ENCODE results near the gene FXR1. TPM values are rescaled to one million over a fixed set of nuclear protein-coding genes. Genes with fewer than 3 reads are reported as not detected.
"Not testable (repeated sequence)": the region's sequence is repeated elsewhere in the genome, so short reads cannot be mapped to it uniquely, and the experiment has no call there.

FXR1 gene
- 100 to 1,000 TPM; 158 to 242 (median 226) TPM for polyA plus RNA-seq (ENCODE audit: insufficient read length in 4 of 4)

DNA sequence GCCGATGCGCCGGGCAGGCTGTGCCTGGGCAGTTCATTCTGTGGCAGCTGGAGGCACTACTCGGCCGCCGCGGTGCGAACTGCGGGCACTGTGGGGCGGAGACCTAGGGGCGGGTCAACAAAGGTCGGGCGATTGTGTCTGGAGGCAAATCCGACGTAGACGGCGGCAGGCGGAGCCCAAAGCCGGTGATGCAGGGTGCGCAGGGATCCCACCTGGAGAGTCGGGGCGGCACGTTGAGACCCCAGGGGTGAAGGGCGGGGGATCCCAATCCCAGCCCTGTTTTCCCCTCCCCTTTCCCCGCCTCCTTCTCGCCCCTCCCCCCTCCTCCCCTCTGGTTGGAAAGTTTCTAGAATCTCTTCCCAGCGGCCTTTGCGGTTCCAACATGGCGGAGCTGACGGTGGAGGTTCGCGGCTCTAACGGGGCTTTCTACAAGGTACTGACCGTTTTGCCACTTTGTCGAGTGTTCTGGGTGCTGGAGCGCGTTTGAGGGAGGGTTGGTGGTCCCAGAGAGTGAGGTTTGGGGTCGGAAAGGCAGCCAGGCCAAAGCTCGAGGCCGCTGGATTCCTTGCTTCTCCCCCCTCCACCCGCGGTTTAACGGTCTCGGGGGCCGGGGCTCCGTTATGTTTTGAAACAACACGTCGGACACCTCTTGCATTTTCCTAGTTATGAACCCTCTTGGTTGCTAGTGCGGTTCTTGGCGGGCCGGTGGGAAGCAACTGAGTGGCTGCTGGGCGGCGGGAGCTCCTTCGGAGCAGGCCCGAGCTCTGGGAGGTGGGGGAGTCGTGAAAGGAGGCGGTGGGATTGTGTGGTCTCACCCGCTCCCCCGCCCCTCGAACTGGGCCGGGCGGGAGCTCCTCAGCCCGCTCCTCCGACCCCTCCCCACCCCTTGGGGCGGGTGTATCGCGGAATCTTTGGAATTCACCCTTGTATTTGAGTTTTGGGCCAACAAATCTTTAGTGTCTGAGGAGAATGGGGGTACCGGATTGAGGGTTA, at the start of gene FXR1:
FXR1 (plus strand) TSS at position 367 of the 993 bp plus-strand sequence; CDS start at position 383, 16 bp downstream.
- DNase-seq (ENCODE audit: low read depth in 4 of 4, low spot score in 3 of 4), result peak; percentile 74 to 83 (median 80)

DNA sequence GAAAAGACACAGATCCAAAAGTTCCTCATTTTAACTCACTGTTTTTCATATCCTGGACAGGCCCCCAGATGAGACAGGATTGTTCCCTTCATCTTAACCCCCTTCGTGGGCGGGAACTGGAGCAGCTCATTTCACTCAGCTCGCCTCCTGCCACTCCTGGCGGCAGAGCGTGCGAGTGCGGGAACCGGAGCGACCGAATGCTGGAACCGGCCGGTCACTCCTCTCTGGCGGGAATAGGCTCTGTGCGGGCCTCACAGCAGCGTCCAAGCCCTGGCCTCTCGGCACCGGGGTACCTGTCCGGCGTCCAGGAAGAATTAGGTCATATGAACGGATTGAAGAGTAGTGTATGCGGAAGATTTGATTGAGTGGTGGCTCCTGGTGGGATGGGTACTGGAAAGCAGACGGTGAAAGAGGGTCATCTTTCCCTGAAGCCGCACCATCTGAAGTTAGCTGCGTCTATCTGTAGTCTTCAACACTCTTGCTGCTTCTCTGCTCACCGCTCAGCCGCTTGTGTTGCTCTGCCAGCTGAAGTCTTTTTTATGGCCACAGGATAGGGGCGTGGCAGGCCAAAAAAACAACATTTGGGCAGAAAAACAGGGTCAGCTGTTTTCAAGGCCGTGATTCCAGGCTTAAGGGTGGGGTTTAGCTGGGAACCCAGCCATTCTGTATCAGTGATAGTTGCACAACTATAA, 42.3 kb upstream of the FXR1 start:
- DNase-seq (ENCODE audit: low read depth in 4 of 4, low spot score in 3 of 4), result no peak

DNA sequence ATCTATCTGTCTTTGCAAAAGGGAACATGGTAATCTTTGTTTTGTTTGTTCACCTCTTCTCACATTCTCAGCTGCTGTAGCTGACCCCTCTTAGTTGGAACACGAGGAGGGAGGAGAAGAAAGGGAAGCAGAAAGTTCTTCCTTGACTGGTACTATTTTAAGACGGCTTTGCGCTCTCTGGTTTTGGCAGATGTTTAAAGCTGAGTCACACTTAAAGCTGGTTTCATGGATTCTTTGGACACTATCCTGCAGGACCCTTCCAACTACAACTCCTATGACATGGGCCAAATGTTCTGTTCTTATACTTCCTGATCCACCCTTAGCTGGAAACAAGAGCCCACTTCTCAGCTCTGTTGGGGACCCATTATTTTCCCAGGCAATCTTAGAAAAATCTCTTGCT, 40.6 kb upstream of the FXR1 start:
- DNase-seq (ENCODE audit: low read depth in 4 of 4, low spot score in 3 of 4), result no peak

DNA sequence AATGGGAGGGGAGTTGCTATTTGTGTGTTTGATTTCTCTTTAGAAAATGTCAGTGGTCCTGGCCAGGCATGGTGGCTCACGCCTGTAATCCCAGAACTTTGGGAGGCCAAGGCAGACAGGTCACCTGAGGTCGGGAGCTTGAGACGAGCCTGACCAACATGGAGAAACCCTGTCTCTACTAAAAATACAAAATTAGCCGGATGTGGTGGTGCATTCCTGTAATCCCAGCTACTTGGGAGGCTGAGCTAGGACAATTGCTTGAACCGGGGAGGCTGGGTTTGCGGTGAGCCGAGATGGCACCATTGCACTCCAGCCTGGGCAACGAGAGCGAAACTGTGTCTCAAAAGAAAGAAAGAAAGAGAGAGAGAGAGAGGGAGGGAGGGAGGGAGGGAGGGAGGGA, 40.0 kb upstream of the FXR1 start:
- DNase-seq (ENCODE audit: low read depth in 4 of 4, low spot score in 3 of 4), result not testable (repeated sequence)

DNA sequence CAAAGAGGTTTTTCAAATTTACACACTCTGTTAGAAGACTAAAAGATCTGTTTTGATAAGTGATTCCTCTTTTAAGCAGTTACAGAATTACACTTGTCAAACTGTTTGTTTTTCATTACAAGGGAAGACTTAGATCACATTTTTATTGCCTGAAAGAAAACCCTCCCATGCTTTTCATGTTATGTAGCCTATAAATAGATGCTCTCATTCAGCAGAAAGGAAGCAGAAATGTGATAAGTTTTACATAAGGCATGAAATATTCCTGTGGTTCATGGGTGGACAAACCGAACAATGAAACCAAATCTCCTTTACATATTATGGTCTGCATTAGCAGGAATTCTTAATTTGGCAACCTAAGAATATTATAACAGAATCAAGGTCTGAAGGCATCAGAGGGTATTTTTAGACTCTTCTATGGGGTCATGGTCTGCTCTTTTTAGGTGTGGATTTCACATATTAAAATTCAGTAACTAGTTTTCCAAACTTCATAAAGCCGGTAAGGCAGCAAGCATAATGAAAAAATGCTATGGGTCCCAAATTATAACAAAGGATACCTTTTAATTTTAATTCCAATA, 37.3 kb upstream of the FXR1 start:
- no peak for DNase-seq (ENCODE audit: low read depth in 4 of 4, low spot score in 3 of 4)

DNA sequence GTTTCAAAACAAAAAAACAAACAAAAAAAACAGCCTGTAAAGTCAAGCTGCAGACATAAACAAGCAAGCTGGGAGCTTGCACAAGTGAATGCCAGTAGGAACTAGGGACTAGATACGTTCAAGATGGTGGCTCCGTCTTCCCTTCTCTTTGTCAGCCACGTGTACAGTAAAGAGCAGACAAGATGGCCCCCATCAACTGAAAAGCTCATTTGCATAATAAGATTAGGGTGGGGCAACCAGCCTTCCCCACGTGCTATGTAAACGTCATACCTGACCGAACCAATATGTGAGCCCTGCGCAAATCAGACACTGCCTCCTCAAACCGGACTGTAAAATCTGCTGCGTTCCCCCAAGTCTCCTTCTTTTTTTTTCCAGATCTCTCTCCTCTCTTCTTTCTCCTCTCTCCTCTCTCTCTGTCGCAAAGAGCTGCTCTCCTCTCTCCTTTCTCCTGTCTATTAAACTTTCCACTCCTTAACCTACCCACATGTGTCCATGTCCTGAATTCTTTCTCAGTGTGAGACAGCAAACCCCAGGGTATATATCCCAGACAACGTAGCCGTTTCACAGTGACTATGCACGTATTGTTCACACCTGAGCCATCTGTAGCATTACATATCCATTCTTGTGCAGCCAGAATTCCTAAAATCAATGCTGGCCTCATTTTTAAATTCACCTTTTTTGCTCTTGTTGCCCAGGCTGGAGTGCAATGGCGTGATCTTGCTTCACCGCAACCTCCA, 31.2 kb upstream of the FXR1 start:
- no peak for DNase-seq (ENCODE audit: low read depth in 4 of 4, low spot score in 3 of 4)

DNA sequence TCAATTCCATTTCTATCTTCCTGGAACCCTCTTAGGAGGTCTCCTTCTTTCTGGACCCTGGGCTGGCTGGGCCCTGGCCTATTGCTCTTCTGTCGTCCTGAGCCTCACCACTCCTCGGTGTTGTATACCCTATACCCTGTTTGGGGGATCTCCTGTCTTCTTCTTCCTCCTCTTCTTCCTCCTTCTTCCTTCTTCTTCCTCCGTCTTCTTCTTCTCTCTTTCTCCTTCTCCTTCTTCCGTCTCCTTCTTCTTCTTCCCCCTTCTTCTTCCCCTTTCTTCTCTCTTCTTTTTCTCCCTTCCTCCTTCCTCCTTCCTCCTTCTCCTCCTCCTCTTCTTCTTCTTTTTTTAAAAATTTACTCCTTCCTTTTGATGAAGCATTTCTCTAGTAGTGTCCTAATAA, 30.4 kb upstream of the FXR1 start:
- no peak for DNase-seq (ENCODE audit: low read depth in 4 of 4, low spot score in 3 of 4)

DNA sequence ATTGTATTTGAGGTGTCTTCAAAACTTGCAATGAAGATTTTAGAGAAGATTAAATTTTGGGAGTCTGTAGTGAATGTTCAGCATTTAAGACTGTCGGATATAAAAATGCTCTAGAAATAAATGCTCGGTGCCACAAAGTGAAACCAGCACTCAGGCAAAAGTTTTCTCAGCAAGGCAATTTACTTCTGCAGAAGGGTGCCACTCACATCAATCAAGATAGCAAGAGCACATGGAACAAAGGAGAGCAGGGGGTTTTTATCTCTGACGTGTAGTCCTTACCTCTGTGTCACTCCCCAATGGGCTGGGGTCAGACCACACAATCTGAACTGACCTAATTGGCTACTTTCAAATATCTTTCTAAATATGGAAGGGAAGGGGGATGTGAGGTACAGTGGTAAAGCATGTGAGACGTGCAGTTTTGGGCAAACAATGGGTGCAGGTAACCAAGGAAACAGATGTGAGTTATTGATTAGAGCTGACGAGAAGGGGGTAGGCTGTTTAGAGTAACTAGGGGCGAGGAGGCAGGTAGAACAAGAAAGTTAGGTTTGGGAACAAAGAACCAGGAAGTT, 23.4 kb upstream of the FXR1 start:
- no peak for DNase-seq (ENCODE audit: low read depth in 4 of 4, low spot score in 3 of 4)

DNA sequence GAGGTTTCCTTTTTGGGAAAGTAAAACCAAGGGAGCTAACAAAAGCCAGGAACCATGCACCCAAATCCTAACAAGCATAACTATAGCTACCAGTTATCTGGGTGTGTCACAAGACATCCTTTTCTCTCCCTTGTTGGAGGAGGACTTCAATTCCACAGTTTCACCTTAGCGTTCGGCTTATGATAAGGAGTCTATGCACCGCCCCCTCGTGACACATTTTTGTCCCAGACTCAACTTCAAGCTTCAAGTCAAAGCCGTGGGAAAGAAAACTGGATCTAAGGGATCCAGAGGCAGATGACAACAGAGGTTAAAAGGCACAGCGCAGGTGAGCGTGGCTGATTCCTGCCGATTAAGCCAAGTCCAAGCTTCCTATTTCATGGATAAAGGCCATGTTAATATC, 13.9 kb upstream of the FXR1 start:
- no peak for DNase-seq (ENCODE audit: low read depth in 4 of 4, low spot score in 3 of 4)

DNA sequence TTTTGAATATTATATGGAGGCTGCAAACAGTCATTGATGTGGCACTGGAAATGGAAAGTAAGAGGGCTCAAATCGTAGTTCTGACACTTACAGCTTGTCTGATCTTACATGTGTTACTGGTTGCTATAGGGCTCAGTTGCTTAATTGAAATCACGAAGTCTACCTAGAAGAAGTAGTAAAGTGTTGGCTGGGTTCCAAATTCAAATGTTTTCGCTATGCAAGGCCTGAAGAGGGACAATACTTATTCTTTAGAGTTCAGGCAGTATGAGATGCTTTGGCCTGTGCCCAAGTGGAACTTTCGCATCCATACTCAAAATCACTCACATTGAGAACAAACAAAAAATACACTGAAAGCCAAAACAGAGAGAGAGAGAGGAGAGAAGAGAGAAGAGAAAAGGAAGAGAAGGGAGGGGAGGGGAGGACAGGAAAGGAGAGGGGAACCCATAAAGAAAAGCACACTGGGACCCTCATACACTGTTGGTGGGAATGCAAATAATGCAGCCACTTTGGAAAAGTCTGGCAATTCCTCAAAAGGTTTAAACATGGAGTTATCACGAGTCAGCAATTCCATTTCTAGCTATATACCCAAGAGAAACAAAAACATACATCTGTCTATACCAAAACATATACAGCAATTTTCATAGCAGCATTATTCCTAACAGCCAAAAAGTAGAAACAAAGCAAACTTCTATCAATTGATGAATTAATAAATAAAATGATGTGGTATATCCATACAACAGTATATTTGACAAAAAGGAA, 2.9 kb upstream of the FXR1 start:
- no peak for DNase-seq (ENCODE audit: low read depth in 4 of 4, low spot score in 3 of 4)

DNA sequence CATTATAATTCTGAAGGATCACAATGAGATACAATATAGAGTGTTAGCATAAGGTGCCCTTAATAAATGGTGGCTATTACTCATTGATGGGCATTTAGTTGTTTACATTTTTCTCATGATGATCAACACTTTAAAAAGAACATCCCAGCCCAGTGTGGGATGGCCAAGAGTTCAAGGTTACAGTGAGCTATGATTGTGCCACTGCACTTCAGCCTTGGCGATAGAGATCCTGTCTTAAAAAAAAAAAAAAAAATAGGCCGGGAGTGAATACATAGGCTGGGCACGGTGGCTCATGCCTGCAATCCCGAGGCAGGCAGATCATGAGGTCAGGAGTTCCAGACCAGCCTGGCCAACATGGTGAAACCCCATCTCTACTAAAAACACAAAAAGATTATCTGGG, 1.6 kb upstream of the FXR1 start:
- no peak for DNase-seq (ENCODE audit: low read depth in 4 of 4, low spot score in 3 of 4)

DNA sequence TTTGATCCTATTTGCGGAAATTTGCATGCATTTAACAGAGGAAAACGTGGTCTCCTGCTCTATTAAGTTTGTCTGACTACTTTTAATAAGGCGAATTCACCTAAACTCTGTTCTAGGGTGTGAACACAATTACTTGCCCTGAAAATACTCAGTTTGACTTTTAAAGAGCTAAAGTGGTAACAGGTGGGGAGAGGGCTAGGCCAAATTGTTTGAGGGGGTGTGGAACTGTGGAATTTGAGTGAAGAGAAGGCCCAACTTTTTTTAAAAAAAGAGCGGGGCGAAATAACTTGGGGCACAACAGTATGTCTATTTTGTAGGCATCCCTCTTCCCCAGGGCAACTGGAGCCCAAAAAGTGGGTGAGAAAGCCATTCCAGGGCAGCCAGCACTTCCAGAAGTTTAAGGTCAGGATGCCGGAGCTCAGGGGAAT, 580 bp upstream of the FXR1 start:
- DNase-seq (ENCODE audit: low read depth in 4 of 4, low spot score in 3 of 4), result no peak

DNA sequence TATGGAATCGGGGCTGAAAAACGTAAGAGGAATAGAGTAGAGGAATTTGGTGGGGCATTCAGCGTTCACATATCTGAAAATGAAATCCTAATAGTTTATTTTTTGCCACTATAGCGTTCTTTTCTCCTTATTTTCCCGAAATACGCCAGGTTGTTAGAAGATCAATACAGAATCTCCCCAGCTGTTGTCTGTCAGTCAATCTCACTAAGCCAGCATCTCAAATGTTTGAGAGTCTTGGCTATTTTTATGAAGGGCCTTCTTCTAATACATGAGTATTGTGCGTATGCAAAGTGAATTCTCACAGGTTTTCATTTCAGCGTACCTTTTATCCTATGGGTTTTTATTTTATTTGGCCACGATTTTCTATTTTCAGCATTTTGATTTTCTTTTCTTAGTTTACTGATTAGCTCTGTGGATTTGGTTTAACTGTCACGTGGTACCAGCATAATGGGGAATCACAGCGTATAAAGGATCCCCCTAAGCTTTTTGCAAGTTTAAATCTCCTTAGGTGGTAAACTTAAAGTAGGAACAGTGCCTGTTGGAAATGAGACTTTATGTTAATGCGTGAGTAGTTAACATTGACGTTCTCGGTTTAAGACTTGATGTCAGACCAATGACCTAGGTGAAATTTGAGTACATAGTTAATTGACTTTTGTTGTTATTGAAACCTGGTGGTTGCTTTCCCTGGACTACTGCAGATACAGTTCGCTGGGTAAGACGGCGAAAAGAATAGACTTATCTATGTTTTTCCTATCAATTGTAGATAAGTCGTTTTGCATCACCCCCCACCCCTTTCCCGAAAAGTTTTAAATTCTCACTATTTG, 1.3 kb downstream of the FXR1 start:
- peak in 1 of 4 donors; percentile 10 for DNase-seq (ENCODE audit: low read depth in 4 of 4, low spot score in 3 of 4)

DNA sequence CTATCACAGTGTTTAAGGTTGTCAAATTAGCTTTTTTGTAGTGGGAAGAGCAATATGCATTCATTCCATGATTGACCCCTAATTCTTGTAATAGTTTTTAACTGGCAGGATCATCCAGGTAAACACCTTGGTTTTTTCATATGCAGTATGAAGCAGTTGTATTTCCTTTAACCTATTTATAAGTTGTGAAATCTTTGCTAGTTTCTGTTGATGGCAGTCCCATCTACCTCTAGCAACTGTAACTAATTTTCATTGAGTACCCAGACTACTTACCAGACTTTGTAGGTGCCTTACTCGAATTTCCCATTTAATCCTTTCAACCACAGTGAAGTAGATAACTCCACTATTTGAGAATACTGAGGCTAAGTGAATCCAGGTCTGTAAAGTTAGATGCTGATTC, 6.1 kb downstream of the FXR1 start:
- no peak for DNase-seq (ENCODE audit: low read depth in 4 of 4, low spot score in 3 of 4)

DNA sequence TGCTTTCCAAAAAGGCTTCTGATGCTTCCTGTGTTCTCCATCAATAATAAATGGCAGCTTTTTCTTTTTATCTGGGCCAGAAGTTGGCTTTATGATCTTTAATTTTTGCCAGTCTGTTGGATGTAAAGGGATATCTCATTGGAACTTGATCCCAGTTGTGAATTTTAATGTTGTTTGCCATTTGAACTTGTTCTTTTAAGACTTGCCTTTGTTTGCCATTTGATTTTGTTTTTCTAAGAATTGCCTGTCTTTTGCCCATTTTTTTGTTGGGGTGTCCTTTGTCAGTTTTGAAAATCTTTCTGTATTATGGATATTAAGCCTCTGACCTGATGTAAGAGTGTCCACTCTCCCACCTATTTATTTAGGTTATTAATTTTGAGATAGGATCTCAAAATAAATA, 9.8 kb downstream of the FXR1 start:
- no peak for DNase-seq (ENCODE audit: low read depth in 4 of 4, low spot score in 3 of 4)

DNA sequence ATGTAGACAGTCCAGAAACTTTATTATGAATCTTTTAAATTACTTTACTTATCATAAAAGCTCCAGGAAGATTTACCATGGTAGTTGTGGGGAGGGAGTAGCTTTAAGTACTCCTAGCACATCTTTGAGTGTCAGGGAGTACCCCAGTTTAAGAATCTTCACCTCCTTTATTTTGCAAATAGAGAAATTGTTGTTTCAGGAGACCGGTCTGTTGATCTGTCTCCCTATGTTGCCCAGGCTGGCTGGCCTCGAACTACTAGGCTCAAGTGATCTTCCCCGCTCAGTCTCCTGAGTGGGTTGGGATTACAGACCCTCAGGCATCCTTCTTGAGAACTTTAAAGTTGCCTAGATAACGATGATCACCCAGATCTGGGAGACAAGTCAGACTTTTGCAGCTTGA, 11.1 kb downstream of the FXR1 start:
- no peak for DNase-seq (ENCODE audit: low read depth in 4 of 4, low spot score in 3 of 4)

DNA sequence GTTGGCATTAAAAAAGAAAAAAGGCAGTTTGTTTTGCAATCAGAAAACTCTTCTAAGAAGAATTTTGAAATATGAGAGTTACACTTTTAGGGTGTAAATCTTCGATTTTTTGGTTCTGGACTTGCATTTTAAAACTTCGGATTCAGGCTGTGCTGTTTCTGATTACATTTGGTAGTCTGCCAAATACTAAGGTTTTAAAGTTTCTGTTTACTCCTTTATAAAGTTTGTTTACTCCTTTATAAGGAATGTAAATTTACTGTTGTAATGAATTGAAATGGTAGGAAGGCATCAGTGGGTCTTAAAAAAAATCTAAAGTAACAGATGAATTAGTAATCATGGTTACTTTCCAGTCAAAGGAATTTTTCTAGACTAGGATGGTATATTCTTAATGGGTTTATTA, 14.1 kb downstream of the FXR1 start:
- DNase-seq (ENCODE audit: low read depth in 4 of 4, low spot score in 3 of 4), result no peak

DNA sequence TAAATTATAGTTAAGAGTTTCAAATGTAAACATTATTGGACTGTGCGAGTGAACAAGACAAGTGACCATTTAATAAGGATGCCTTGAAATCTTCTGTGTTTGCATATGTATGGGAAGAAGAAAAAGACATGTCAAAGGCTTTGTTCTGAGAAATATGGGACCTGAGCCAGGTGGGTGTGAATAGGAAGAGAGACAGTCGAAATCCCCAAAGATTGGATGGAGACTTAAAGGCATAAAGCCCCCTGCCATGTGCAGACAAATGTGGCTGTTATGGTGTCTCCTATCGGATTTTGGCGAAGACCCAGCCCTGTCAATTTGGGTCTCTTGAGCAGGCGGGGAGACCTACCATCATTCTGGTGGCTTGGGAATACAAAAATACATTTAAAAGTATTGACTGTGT, 16.9 kb downstream of the FXR1 start:
- no peak for DNase-seq (ENCODE audit: low read depth in 4 of 4, low spot score in 3 of 4)

DNA sequence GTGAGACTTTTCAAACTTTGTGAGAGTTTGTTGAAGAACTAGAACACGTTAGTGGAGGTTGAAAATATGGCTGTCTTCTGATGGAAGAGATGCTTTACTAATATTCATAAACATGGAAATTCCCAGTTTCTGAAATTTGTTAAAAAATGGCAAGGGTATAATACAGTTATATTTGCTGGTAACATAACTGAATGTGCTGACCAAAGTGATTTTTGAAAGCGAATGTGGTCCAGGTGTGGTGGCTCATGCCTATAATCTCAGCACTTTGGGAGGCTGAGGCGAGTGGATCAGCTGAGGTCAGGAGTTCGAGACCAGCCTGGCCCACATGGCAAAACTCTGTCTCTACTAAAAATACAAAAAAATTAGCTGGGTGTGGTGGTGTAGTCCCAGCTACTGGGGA, 18.1 kb downstream of the FXR1 start:
- DNase-seq (ENCODE audit: low read depth in 4 of 4, low spot score in 3 of 4), result no peak
